ENCODE data around the gene NUF2.

The NUF2 gene

GRCh38 chr1:163399976-163400601 lies 78.3 kb downstream of the NUF2 start:
- DNase-seq (ENCODE audit: low spot score) (no peak), FAIRE-seq (no peak)

- DNase-seq (ENCODE audit: low spot score), result no peak
- no peak for FAIRE-seq
Measured at GRCh38 chr1:163401211-163401610, 79.5 kb downstream of the NUF2 start.
